Fibroblast of pulmonary artery (primary cell): ENCODE results near the gene MROH7.

ENCODE experiments used
- DNase-seq: peaks from one replicate; pipeline ENCODE4 v3.0.0-alpha.2; 2010; ENCODE audit warnings: low read depth
- H3K4me3 ChIP-seq: replicated peaks from 2 replicates; pipeline ENCODE4 v1.5.1; 2011; ENCODE audit warnings: low read depth, mild to moderate bottlenecking, control low read depth, low read length, moderate library complexity
- TF ChIP-seq, protein P1 (sequence below): IDR thresholded peaks from 2 replicates; pipeline ENCODE4 v1.5.1; 2011; ENCODE audit warnings: mild to moderate bottlenecking, control low read depth, low read length, inconsistent platforms; ENCODE audit errors: missing control alignments

The MROH7 gene

GRCh38 chr1:54728027-54728426 is 86.4 kb downstream of the MROH7 start:
- TF ChIP-seq, protein P1, sequence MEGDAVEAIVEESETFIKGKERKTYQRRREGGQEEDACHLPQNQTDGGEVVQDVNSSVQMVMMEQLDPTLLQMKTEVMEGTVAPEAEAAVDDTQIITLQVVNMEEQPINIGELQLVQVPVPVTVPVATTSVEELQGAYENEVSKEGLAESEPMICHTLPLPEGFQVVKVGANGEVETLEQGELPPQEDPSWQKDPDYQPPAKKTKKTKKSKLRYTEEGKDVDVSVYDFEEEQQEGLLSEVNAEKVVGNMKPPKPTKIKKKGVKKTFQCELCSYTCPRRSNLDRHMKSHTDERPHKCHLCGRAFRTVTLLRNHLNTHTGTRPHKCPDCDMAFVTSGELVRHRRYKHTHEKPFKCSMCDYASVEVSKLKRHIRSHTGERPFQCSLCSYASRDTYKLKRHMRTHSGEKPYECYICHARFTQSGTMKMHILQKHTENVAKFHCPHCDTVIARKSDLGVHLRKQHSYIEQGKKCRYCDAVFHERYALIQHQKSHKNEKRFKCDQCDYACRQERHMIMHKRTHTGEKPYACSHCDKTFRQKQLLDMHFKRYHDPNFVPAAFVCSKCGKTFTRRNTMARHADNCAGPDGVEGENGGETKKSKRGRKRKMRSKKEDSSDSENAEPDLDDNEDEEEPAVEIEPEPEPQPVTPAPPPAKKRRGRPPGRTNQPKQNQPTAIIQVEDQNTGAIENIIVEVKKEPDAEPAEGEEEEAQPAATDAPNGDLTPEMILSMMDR: no peak

DNA sequence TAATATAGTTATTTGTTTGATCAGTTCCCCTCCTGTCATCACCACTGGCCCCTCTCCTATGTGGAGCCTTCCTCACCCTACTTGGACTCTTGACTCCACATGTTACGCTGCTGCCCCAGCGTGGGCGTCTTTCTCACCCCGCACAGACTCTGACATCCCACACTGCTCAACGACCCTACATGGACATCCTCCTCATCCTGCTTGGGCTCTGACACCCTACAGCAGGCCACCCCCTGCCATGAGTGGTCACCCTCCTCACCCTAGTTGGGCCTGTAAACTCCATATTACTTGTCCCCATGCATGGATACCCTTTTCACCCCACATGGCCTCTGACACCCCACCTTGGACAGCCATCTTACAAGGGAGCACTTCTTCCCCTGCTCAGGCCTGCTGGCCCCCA is 95.1 kb downstream of the MROH7 start:
- no peak for DNase-seq
- TF ChIP-seq, protein P1: no peak
- no peak overlapping the region for H3K4me3 ChIP-seq

More at GRCh38 chr1:54728027-54728426, 86.4 kb downstream of the MROH7 start:
- no peak for DNase-seq
- H3K4me3 ChIP-seq: no peak overlapping the region

GRCh38 chr1:54738244-54738643 is 96.7 kb downstream of the MROH7 start:
- no peak for DNase-seq
- H3K4me3 ChIP-seq: no peak overlapping the region
- TF ChIP-seq, protein P1: no peak

DNA sequence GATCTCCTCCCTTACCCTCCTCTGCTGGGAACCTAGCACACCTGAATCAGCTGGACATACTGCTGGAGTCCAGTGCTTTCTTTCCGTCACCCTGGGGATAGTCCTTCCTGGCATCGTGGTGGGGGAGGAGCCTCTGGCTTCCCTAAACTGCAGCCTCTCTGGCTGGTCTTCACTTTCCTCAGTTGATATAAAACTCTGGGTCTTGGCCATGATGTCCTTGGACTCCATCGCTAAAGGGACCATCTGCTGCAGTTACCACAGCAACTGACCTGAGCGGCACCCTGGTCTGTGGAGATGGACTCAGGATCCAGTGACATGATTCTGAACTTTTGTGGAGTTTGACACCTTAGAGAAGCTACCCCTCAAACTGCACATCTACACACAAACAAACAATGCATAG is 99.9 kb downstream of the MROH7 start:
- TF ChIP-seq, protein P1: no peak
- DNase-seq: no peak
- H3K4me3 ChIP-seq: no peak overlapping the region

DNA sequence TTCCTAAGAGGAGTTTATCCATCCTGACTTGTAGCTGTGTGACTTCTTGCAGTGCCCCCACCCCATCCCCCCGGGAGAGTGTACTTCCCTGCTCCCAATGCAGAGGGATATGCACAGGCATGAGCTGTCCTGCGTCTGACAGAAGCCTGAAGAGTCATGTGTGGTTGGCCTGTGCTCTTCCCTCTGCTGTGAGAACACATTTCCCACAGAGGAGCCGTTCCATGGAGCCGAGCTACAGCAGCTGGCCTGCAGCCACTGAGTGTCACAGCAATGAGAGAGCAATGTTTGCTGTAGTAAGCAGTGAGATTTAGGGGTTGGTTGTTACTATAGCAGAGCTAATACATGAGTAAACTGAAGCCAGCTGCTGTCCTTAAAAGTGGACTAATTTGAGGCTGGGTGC is 100.7 kb downstream of the MROH7 start:
- DNase-seq: no peak
- TF ChIP-seq, protein P1: no peak
- no peak overlapping the region for H3K4me3 ChIP-seq

GRCh38 chr1:54743416-54744226 is 102.0 kb downstream of the MROH7 start:
- TF ChIP-seq, protein P1: no peak
- no peak overlapping the region for H3K4me3 ChIP-seq

GRCh38 chr1:54744696-54745095 is 103.1 kb downstream of the MROH7 start:
- H3K4me3 ChIP-seq: no peak overlapping the region
- TF ChIP-seq, protein P1: no peak
- no peak for DNase-seq

More at GRCh38 chr1:54743416-54744226, 102.0 kb downstream of the MROH7 start:
- DNase-seq: no peak
